HFF-Myc (cell line): ENCODE data around the gene TK2.
"Not testable (repeated sequence)": the region's sequence is repeated elsewhere in the genome, so short reads cannot be mapped to it uniquely, and the experiment has no call there.

Experiments used
- DNase-seq: peaks from one replicate; pipeline ENCODE4 v3.0.0-alpha.2; 2011; ENCODE audit warnings: low read depth; ENCODE audit errors: extremely low read depth
- H3K4me3 ChIP-seq: replicated peaks from 2 replicates; pipeline ENCODE4 v1.5.1; 2011; ENCODE audit warnings: low read depth, mild to moderate bottlenecking, control low read depth, low read length
- TF ChIP-seq, protein P1 (sequence below): IDR thresholded peaks from 2 replicates; pipeline ENCODE4 v1.5.1; 2012; ENCODE audit warnings: mild to moderate bottlenecking, low read depth, low read length, control low read depth; ENCODE audit errors: missing control alignments

The TK2 gene

GRCh38 chr16:66572356-66572755 is 22.4 kb upstream of the TK2 start:
- TF ChIP-seq, protein P1, sequence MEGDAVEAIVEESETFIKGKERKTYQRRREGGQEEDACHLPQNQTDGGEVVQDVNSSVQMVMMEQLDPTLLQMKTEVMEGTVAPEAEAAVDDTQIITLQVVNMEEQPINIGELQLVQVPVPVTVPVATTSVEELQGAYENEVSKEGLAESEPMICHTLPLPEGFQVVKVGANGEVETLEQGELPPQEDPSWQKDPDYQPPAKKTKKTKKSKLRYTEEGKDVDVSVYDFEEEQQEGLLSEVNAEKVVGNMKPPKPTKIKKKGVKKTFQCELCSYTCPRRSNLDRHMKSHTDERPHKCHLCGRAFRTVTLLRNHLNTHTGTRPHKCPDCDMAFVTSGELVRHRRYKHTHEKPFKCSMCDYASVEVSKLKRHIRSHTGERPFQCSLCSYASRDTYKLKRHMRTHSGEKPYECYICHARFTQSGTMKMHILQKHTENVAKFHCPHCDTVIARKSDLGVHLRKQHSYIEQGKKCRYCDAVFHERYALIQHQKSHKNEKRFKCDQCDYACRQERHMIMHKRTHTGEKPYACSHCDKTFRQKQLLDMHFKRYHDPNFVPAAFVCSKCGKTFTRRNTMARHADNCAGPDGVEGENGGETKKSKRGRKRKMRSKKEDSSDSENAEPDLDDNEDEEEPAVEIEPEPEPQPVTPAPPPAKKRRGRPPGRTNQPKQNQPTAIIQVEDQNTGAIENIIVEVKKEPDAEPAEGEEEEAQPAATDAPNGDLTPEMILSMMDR: no peak
- no peak for DNase-seq
- H3K4me3 ChIP-seq: no peak overlapping the region

GRCh38 chr16:66569827-66570405 is 20.0 kb upstream of the TK2 start:
- no peak overlapping the region for H3K4me3 ChIP-seq
- TF ChIP-seq, protein P1: no peak
- DNase-seq: no peak

DNA sequence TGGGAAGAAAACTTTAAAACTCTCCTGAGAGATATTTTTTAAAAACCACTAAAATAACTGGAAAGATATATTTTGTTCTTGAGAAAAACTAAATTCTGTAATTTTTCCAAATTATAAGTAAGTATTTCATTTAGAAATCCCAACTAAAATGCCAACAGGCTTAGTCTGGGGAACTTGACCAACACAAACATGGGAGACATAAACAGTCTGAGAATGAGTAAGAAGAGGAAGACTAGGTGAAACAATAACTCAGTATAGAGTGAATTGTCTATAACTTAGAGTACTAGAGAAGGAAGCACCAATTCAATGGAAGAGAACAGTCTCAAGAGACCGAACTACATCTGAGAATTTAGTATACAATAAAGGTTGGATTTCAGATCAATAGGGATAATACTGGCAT is 19.2 kb upstream of the TK2 start:
- TF ChIP-seq, protein P1: no peak

DNA sequence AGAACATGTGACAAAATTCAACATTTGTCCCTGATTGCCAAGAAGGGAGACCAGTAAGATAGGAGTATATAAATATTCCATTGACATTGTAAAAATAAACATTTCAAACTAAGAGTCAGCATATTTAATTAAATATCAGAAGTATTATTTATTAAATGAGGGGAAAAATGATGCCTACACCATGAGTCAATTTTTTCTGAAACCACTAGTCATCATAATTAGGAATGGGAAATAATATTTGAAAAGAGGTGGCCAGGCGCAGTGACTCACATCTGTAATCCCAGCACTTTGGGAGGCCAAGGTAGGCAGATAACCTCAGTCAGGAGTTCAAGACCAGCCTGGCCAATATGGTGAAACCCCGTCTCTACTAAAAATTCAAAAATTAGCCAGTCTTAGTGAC is 18.4 kb upstream of the TK2 start:
- TF ChIP-seq, protein P1: no peak
- DNase-seq: no peak
- no peak overlapping the region for H3K4me3 ChIP-seq

More for the DNA sequence above, 19.2 kb upstream of the TK2 start:
- no peak overlapping the region for H3K4me3 ChIP-seq
- DNase-seq: no peak

DNA sequence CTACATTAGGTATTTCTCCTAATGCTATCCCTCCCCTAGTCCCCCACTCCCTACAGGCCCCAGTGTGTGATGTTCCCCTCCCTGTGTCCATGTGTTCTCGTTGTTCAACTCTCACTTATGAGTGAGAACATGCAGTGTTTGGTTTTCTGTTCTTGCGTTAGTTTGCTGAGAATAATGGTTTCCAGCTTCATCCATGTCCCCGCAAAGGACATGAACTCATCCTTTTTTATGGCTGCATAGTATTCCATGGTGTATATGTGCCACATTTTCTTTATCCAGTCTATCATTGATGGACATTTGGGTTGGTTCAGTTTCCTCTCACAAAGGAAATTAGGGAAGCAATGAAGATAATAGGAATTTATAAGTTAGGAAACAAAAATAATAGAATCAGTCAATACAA is 17.3 kb upstream of the TK2 start:
- not testable (repeated sequence) for DNase-seq, H3K4me3 ChIP-seq

DNA sequence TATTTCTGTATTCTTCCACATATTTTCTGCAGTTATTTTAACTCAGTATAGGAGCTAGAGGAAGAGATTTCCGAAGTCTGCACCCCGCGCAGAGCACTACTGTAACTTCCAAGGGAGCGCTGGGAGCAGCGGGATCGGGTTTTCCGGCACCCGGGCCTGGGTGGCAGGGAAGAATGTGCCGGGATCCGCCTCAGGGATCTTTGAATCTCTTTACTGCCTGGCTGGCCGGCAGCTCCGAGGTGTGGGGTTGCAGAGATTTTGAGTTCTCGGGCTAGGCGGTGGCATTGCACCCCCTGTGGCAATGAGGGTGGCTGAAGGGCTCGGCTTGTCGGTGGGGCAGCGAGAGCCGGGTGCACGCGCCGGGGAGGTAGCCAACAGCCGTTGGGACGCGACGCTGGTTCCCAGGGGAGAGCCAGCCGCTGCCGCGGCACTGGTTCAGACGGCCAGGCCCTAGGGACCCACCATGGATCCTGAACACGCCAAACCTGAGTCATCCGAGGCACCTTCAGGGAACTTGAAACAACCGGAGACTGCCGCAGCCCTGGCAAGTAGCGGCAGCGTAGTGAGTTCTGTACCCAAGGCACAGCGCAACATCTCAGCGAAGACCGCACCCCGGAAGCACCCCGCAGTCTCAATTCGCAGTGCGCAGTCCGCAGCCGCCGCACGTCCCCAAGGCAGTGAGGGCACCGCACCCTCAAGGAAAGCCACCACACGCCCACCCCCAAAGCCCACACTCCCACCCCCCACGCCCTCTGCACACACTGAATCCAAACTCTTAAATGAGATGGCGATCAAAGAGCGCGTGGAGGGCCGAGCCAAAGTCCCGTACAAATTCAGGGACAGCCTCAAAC is 16.4 kb upstream of the TK2 start, which contains the start of gene CMTM1:
Gene CMTM1, plus strand, starts transcription at position 389 of the 851 bp plus-strand sequence. Its CDS starts 75 bp downstream, at position 464.
- H3K4me3 ChIP-seq: no peak within 1 kb of the TSS
- TF ChIP-seq, protein P1: no peak
- no peak for DNase-seq

- no peak overlapping the region for H3K4me3 ChIP-seq
- TF ChIP-seq, protein P1: no peak
- DNase-seq: no peak
Measured at GRCh38 chr16:66563574-66564334, 13.8 kb upstream of the TK2 start.
